BE2C (cell line): ENCODE data around the gene ELMO1.

ENCODE experiments used
- DNase-seq: peaks from one replicate; pipeline ENCODE4 v3.0.0-alpha.2; 2020
- H3K27me3 ChIP-seq: fragments of 250-450 bp; sonication (Bioruptor Pico); 2 replicates; pipeline ENCODE4 v1.5.1; 2020; ENCODE audit warnings: mild to moderate bottlenecking
- H3K36me3 ChIP-seq: fragments of 250-450 bp; sonication (Bioruptor Pico); 2 replicates; pipeline ENCODE4 v1.5.1; 2020; ENCODE audit warnings: mild to moderate bottlenecking
- H3K4me1 ChIP-seq: fragments of 250-450 bp; sonication (Bioruptor Pico); 2 replicates; pipeline ENCODE4 v1.5.1; 2020
- H3K4me3 ChIP-seq: 2 replicates; pipeline ENCODE4 v1.5.1; 2011; ENCODE audit warnings: low read depth, low read length
- H3K9me3 ChIP-seq: fragments of 250-450 bp; sonication (Bioruptor Pico); 2 replicates; pipeline ENCODE4 v1.5.1; 2020
- TF ChIP-seq, protein P1 (sequence below): IDR thresholded peaks from 2 replicates; pipeline ENCODE4 v1.5.1; 2012; ENCODE audit warnings: mild to moderate bottlenecking, low read depth, low read length

Gene ELMO1

GRCh38 chr7:37016064-37016878 is 432.4 kb downstream of the ELMO1 start:
- Histone ChIP-seq H3K4me1 (no peaks in the 10 kb centered on the region), H3K9me3 (no peaks in the 10 kb centered on the region), H3K27me3 (no peaks in the 10 kb centered on the region), H3K36me3 (no peaks in the 10 kb centered on the region), H3K4me3 (no peak overlapping the region)
- no peak for DNase-seq
- TF ChIP-seq, protein P1, sequence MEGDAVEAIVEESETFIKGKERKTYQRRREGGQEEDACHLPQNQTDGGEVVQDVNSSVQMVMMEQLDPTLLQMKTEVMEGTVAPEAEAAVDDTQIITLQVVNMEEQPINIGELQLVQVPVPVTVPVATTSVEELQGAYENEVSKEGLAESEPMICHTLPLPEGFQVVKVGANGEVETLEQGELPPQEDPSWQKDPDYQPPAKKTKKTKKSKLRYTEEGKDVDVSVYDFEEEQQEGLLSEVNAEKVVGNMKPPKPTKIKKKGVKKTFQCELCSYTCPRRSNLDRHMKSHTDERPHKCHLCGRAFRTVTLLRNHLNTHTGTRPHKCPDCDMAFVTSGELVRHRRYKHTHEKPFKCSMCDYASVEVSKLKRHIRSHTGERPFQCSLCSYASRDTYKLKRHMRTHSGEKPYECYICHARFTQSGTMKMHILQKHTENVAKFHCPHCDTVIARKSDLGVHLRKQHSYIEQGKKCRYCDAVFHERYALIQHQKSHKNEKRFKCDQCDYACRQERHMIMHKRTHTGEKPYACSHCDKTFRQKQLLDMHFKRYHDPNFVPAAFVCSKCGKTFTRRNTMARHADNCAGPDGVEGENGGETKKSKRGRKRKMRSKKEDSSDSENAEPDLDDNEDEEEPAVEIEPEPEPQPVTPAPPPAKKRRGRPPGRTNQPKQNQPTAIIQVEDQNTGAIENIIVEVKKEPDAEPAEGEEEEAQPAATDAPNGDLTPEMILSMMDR = no peak

DNA sequence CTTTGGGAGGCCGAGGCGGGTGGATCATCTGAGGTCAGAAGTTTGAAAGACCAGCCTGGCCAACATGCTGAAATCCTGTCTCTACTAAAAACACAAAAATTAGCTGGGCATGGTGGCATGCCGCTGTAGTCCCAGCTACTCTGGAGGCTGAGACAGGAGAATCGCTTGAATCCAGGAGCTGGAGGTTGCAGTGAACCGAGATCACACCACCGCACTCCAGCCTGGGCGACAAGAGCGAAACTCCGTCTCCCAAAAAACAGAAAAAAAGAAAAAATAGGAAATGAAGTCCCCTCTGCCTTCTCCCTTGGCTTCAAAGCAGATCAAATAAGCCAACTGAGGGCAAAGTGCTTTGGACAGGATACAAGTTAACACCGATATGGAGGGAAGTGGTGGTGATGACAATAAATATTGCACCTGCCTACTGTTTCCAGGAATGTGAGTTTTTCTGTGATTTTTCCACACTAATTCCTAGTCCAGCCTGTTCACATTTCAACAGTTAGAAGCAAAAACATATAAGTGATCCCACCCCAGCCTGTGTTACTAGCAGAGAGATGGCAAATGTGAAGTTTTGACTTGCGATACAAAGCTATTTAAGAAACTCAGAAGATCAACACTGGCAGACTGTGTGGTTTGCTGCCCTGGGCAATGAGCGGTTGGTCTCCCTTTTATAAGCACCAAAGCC is 433.2 kb downstream of the ELMO1 start:
- Histone ChIP-seq H3K36me3 (no peaks in the 10 kb centered on the region), H3K9me3 (no peaks in the 10 kb centered on the region), H3K4me1 (no peaks in the 10 kb centered on the region), H3K27me3 (no peaks in the 10 kb centered on the region), H3K4me3 (no peak overlapping the region)
- TF ChIP-seq, protein P1 = no peak
- DNase-seq = no peak

- Histone ChIP-seq H3K27me3 (no peaks in the 10 kb centered on the region), H3K36me3 (no peaks in the 10 kb centered on the region), H3K4me1 (no peaks in the 10 kb centered on the region), H3K9me3 (no peaks in the 10 kb centered on the region), H3K4me3 (no peak overlapping the region)
- no peak for DNase-seq
- TF ChIP-seq, protein P1 = no peak
Observed at GRCh38 chr7:37013771-37014170, 434.9 kb downstream of the ELMO1 start.

DNA sequence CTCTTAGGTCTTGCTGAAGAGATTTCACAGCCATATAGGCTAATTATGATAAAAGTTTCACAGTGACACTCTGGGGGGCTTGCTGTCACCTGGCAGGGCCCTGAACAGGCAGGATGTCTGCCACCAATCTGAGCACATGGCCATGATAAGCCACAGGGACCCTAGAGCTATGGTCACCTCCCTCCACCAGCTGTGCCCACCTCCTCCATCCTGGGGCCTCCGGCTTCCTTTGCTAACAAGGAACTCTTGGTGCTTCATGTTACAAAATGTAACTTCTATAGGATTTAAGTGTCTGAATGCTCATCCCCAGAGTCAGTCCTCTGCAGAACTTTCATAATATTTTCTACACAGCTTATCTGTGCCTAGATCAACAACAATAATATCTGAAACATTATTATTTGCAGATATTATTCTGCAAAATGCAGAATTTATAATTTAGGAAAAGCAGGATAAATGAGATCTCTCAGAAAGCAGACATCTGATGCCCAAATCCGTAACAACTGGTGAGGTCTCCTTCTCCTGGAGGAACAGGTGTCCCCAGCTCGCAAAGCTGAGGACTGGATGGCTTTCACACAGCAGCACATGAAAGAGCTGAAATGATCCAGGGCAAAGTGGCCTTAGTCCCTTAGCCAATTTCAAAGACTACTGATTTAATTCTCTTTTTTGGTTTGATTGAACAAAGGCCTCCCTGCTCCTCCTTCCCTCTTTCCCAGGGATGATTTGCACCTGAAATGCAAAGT is 437.3 kb downstream of the ELMO1 start:
- H3K27me3 ChIP-seq = no peaks in the 10 kb centered on the region
- no peaks in the 10 kb centered on the region for H3K36me3 ChIP-seq
- TF ChIP-seq, protein P1 = no peak
- H3K9me3 ChIP-seq = no peaks in the 10 kb centered on the region
- DNase-seq = no peak
- no peaks in the 10 kb centered on the region for H3K4me1 ChIP-seq
- no peak overlapping the region for H3K4me3 ChIP-seq

- H3K36me3 ChIP-seq = no peaks in the 10 kb centered on the region
- no peaks in the 10 kb centered on the region for H3K9me3 ChIP-seq
- DNase-seq = no peak
- H3K27me3 ChIP-seq = no peaks in the 10 kb centered on the region
- H3K4me3 ChIP-seq = no peak overlapping the region
- H3K4me1 ChIP-seq = peaks cover 4% of the 10 kb centered on the region; the same call in 1 of the 2 replicates
- TF ChIP-seq, protein P1 = no peak
Observed at GRCh38 chr7:37009125-37009675, 439.5 kb downstream of the ELMO1 start.
